ENCODE data around the gene AGPAT3.

Gene AGPAT3

DNA sequence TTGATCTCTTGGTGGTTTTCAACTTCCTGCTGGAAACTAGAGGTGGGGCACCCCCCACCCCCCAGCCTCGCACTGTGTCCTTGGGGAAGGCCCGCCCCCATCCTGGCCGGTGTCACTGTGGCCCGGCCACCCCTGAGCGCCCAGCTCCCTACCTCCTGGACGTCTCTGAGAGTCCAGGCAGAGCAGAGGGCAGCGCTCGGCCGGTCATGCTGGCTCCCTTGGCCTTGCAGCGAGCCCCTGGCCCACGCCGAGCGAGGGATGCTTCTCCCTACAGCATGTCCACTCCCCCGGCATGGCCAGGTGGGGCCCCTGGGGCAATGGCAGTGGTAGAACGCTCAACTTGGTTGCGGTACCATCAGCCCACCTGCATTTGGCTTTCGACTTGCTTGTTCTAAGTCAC lies 118.4 kb downstream of the AGPAT3 start:
- DNase-seq: no peak

DNA sequence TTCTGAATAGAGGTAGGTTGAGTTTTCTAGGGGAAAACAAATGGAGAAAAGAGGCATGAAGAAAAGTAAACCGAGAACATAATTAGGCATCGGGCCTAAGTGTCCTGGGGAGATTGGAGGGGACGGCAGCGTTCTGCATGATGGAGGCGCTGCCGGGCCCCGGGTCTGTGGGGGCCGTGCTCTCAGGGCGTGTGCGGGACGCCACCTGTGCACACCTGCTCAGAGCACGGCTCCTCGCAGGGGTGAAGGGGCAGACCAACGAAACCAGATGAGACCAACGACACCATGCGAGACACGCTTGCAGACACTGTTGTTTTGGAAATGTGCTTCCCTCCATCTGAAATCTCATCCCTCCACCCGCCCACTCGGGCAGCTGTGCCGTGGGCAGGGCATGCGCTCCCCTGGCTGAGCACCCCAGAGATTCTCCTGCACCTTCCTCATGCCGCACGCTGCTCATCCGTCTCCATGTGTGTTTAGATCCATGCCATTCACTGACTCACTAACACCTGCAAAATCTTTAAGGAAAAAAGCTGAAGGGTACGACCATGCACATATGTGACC lies 118.9 kb downstream of the AGPAT3 start:
- no peak for DNase-seq

DNA sequence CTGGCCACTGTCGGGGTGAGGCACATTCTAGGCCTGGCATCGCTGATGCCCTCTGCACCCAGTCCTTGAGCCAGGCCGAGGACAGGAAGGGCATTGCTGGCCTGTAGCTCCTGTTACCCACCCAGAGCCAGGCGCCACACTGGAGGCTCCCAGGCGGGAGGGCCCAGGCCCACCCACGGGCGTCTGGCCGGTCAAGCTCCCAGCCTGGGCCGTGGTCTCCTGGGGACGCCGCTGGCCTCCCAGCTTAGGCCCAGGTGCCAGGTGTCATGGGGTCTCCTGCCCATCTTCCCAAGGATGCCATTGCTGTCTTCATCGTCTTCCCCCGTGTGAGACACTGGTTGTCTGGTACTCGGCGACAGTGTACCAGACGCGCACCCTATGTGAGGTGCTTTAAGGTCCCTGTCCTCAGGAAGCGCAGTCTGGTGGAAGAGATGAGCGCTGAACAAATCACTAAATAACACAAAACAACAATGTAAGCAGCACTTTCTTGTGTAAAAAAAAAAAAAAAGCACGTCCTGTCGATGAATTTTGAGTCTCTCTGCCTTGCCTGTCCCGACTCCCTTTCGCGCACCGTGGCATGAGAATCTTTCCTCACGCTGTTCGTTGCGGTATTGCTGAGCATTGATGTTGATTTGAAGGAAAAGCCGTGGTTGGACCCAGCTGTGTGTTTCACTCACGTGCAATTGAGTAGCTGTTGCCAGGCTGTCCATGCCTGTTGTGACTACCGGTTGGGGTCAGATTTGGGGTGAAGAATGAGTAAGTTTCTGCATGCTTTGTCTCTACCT lies 120.1 kb downstream of the AGPAT3 start:
- DNase-seq: no peak

DNA sequence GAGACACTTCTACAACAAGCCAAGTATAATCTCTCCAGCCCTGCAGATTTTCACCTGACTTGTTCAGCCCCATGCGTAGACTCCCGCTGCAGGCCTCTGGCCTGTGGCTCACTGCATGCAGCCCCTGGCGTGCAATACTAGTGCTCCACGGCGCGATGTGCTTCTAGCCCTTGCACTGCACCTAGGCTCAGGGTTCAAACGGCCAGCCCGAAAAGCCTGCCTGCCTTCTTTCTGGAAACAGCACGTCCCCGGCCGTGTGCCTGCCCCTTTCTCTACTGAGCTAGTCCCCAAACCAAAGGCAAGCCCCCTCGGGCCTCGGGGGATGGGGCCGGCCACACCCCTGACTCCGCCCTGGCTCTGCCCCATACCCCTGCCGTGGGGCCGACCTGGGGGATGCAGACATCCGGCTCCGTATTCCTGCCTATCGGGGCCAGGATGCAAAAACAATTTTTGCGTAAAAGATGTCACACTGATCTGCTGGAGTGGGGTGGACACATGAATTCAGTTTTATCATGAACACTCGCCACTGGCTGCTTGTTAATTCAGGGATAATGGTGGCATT lies 120.7 kb downstream of the AGPAT3 start:
- DNase-seq: no peak

DNA sequence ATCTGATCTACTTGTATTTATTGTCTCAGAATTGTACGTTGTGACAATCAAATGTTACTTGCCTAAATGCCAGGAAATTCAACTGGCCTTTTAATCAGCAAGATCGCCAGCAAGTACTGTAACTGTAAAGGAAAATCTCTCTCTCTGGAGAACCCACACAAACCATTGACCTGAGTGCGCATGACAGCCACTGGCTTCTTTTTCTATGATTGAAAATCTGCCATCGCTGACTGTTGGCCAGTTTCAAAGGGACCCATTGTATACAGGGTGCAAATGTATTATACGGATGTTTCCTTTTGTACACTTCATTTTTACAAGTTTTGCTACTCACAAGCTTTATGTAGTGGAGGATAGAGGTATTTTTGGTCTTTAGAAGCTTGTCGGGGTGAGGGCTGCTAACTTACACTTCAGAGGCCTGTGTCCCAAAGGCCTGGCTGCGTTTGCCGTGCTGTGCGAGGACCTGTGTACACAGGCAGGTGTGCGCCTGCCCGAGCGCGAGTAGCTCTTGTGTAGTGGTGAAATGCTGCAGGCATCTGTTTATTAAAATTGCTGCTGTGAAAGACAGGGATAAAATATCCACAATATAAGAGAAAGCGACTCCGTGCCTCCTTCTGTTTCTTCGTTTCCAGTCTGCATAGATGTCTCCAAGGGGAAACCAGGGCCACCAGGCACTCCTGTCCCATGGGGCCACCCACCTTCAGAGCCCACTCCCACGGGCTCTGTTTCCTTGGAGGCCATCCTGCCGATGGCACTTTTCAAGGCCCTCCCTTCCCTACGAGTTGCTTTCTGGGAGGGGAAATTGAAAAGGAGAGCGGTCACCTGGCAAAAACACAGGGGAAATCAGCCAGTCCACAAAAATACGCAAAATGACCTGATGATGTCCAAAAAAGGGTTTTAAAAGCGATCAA lies 121.8 kb downstream of the AGPAT3 start:
- no peak for DNase-seq

DNA sequence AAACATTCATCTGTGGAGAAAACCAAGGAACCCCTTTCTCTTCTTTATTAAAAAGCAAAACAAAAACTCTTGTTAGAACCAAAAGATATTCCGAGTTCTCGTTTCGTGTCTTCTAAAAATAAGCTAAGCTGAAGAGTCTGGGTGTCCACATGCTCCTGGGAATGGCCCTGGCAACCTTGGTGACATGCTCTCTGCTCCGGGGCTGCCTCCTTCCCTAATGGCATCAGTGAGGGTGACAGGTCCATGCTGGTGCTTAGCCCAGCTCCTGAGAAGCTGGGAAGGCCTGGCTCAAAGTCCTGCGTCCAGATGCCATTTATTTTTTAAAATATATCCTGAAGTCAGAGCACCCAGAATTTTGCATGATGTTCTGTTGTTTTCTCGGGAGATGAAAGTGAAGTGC lies 122.5 kb downstream of the AGPAT3 start:
- DNase-seq: no peak

DNA sequence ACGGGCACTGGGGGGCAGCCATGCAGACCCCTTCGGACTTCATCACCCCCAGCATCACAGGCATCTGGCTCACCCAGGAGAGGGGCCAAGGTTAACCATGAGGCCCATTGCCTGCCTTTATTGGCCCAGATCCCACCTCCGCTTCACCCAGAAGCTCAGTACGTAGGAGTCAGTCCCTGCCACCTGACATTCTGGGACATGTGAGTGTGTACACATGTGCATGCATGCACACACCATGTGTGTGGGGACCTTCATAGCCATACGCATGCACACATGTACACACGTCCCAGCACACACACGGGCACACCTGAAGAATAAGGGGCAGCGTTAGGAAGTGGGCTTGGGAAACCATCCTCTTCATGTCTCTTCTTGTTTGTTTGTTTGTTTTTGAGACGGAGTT lies 123.0 kb downstream of the AGPAT3 start:
- no peak for DNase-seq

DNA sequence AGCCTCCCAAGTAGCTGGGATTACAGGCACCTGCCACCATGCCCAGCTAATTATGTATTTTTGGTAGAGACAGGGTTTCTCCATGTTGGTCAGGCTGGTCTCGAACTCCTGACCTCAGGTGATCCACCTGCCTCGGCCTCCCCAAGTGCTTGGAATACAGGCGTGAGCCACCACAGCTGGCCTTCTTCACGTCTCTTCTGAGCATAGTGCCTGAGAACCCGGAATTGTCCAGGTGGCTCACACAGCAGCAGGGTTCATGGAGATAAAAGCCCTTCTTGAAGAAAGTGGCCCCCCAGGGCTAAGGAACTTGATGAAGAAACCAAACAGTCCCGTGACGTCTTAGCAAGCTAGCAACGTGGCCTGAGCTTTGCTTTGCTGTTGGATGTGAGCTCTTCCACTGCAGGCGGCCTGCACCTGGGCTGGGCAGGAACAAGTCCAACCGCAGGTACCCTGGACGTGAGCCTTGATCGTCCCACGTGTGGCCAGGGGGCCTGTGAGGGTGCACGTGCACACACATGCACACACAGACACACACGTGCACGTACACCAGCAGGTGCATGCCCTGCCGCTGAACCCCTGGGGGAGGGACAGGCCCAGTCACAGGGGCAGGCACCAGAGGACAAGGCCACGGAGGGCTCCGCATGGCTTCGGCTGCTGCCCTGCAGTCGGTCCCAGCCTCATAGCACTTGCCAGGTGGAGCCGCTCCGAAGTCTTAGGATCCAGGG lies 123.6 kb downstream of the AGPAT3 start:
- no peak for DNase-seq

DNA sequence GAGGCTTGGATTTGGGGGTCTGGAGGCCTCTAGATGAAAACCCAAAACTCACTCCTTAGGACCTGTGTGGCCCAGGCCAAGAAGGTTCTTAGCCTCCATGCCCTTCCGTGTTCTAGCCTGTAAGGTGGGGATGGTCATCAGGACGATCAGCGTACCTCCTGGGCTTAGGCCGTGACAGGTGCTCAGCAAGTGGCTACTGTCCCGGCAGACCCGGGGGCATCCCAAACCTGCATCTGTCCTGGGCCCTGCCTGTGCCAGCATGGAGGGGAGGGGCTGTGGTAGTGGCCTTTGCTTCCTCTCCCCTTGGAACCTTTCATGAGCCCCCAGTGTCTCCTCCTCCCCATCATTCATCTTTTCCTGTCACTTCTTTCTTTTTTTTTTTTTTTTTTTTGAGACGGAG lies 124.4 kb downstream of the AGPAT3 start:
- DNase-seq: no peak

DNA sequence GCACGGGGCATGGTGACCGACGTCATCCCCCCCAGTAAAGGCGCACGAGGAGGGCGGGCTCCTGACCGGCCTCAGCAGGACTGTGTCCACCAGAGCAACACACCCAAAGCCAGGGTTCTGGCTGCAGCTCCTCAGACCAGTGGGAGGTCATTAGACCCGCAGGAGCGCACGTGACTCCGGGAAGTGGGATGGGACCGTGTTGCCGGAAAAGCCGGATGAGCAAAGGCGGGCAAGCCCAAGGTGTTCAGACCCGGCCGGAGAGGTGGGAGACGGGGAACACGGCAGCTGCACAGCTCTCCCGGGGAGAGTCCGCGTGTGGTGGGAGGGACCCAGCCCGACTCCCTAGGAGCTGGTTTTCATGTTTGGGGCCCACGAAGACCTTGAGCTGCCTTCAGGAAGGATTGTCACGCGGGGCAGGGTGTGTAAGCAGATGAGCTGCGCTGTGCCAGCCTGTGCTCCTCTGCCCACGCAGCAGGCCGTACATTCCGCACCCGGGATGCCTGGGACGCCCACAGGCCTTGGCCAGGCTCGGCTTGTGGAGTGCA lies 126.5 kb downstream of the AGPAT3 start:
- no peak for DNase-seq

DNA sequence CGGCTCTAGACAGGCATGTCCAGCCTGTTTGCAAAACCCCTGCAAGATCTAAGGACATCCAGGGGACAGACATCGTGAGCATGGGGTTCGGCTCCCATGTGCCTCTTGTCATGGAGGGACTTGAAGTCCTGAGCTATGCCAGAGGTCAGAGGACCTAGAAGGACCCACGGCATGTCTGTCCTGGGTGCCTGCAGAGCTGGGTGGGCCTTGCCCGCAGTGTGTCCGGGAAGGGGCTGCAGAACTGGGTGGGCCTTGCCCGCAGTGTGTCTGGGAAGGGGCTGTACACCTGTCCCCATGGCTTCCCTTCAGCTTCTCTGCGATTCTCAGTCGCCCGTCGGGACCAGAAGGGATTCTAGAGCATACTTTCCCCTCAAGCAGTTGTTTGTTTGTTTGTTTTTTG lies 127.1 kb downstream of the AGPAT3 start:
- DNase-seq: no peak

DNA sequence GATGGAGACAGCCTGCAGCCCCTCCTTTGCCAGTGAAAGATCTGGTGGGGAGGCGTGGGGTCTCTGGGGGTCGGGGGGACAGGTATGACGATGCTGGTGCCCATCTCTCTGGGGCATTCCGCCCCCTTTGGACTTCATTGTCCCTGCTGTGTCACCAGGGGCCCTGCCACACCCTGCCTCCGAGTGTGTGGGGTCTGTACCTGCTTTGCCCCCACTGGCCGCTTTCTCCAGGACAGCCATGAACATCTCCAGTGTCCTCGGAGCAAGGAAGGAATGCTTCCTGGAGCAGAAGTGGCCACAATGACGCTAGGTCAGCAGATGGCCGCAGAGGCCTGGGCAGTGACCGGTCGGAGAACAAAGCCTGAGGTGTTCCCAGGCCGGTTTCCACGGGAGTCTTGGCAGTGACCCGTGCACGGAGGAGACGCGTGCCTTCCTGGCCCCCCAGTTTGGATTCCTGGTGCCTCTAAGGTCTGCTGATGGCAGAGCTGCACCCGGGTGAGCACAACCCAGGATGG lies 128.5 kb downstream of the AGPAT3 start:
- DNase-seq: no peak

DNA sequence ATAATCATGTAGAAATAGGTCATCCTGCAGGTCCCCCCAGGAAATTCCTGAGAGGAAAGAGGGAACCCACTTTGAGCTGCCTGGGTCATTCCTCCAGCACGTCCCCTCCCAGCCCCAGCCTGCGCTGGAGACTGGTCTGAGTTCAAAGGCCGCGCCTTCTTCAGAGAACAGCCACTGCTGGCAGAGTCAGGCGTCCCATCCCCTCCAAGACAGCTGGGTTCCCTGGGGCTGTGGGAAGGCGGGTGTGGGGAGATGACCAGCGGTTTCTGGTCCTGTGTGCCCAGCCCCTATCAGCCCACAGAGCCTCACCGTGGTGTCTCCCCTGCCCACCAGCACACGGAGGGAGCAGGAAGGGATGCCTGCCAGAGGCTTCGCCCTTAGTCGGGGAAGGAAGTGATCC lies 129.1 kb downstream of the AGPAT3 start:
- DNase-seq: no peak

DNA sequence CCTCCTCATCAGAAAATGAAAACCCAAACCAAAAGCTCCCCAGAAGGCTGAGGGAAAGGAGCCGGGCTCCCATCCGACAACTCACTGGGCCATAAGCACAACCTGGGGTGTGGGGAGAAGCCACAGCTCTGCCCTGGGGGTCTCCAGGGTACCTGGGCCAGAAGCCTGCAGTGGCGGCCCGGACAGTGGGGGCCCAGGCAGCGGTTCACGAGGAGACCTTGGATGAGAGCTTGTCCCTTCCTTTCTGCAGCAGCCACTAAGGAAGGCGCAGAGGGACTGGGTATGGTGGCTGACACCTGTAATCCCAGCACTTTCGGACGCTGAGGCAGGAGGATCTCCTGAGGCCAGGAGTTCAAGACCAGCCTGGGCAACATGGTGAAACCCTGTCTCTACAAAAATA lies 129.6 kb downstream of the AGPAT3 start:
- no peak for DNase-seq

DNA sequence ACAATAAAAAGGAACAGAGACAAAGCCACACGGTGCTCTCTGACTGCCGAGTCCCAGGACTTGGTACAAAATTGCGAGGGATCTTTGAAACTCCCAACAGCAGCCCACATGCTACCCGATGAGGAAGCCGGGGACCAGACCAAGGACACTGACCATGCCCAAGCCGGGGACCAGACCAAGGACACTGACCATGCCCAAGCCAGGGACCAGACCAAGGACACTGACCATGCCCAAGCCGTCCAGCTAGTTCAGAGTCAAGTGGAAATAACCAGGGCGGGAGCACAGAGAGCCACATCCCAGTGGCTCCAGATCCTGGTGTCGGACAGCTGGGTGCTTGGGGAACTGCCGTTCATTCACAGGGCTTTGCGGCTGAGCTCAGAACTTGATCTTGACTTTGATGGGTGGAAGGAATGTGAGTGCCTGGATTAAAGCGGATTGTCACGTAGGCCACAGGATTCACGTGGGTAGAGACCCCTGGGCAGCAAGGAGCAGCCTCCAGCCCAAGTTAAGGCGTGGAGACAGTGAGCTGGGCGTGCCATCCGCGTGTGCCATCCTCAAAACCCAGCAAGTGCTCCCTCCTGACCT lies 130.6 kb downstream of the AGPAT3 start:
- no peak for DNase-seq

DNA sequence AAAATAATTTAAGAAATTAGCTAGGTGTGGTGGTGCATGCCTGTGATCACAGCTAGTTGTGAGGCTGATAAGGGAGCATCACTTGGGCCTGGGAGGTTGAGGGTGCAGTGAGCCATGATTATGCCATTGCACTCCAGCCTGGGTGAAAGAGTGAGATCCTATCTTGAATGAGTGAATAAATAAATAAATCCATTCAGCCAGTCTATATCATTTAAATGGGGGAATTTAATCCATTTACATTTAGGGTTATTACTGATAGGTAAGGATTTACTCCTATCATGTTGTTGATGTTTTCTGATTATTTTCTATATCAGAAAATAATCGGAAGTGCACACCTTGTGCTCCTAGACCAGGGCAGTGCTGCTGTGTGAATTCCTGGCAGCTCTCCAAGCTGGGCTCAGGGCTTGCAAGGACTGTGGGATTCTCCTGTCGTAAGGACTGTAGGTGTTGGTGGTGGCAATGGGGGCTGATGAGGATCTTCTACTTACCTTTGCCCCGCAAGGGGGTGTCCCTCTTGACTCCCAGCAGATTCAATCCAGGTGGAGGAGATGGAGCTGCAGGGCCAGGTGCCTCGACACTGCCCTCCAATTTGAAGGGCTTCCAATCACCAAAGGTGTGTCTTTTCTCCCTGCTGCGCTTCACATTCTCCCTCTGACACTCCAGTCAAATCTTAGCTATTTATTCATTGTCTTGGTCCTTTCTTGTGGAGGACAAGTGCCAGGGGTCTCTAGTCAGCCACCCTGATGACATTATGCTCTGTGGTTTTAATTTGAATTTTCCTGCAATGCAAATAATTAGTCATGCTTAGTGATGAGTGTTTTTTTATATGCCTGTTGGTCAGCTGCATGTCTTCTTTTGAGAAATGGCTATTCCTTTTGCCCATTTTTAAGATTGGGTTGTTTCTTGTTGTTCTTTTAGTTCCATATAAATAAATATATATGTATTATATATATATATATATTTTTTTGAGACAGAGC lies 133.0 kb downstream of the AGPAT3 start:
- no peak for DNase-seq

DNA sequence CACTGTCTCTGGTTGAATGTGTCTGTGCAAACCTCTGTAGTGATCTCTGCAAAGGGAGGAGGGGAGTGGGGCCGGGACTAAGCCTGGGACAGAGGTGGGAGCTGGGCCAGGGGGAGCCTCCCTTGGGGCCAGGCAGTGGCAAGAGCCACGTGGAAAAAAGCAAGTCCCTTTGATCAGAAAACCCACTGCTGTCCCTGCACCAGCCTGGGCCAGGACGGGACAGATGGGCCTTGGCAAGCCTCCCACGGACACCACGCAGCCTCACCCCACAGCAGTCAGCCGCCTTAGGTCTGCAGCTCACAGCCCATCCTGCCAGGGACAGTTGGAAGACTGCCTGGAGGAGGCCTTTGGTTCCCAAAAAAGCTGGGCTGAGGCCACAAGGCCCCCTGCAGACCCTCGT lies 135.3 kb downstream of the AGPAT3 start:
- no peak for DNase-seq

DNA sequence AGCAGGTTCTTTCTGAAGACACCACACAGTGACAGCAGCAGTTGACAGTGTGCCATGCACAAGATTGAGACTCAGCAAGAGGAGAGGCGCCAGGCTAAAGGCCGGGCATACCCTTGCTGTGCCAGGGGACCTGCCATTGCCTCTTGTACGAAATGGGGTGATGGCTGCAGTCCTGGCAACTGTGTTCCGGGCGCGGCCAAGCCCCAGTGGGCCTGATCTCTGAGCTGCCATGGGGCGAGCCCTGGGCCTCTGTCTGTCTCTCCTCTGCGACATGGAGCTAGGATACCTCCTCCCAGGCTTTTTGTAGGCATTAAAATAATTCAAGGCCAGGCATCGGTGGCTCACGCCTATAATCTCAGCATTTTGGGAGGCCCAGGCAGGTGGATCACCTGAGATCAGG lies 137.5 kb downstream of the AGPAT3 start:
- no peak for DNase-seq

DNA sequence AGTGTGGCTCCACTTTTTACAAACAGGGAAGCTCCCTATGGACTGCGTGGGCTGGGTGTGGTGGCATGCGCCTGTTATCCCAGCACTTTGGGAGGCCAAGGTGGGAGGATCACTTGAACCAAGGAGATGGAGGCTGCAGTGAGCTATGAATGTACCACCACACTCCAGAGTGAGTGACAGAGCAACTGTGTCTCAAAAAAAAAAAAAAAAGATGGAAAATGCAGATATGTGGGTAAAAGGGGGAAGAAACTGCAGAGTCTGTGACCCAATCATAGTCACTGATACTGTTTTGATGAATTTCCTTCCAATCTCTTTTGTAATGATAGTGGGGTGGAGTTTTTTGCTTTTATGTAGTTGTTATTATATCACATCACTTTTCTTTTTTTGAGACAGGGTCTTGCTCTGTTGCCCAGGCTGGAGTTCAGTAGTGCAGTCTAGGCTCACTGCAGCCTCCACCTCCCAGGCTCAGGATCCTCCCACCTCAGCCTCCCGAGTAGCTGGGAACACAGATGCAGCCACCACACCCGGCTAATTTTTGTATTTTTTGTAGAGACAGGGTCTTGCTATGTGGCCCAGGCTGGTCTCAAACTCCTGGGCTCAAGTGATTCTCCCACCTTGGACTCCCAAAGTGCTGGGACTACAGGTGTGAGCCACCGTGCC lies 138.4 kb downstream of the AGPAT3 start:
- no peak for DNase-seq

DNA sequence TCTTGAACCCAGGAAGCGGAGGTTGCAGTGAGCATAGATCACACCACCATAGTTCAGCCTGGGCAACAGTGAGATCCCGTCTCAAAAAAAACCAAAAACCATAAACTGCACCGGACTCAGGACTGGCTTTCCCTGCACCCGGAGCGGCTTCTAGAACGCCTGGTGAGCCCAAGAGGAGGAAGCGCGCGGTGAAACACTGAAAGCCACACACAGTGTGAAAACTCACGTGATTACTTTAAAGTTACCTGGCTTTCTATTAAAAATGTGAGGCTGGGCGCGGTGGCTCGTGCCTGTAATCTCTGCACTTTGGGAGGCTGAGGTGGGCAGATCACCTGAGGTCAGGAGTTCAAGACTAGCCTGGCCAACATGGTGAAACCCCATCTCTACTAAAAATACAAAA lies 140.0 kb downstream of the AGPAT3 start:
- DNase-seq: no peak
